ENCODE measurements around the gene CR1.
"Not testable (repeated sequence)": the region's sequence is repeated elsewhere in the genome, so short reads cannot be mapped to it uniquely, and the experiment has no call there.

CR1 gene

DNA sequence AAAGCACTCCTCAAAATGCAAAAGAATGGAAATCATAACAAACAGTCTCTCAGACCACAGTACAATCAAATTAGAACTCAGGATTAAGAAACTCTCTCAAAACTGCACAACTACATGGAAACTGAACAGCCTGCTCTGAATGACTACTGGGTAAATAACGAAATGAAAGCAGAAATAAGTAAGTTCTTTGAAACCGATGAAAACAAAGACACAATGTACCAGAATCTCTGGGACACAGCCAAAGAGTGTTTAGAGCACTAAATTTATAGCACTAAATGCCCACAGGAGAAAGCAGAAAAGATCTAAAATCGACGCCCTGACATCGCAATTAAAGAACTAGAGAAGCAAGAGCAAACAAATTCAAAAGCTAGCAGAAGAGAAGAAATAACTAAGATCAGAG lies 95.2 kb downstream of the CR1 start:
- DNase-seq, result not testable (repeated sequence)

DNA sequence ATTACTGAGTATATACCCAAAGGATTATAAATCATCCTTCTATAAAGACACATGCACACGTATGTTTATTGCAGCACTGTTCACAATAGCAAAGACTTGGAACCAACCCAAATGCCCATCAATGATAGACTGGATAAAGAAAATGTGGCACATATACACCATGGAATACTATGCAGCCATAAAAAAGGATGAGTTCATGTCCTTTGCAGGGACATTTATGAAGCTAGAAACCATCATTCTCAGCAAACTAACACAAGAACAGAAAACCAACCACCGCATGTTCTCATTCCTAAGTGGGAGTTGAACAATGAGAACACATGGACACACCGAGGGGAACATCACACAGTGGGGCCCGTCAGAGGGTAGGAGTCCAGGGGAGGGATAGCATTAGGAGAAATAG lies 98.1 kb downstream of the CR1 start:
- DNase-seq, result not testable (repeated sequence)

GRCh38 chr1:207603777-207604176 lies 107.8 kb downstream of the CR1 start:
- DNase-seq, result peak; percentile 3

DNA sequence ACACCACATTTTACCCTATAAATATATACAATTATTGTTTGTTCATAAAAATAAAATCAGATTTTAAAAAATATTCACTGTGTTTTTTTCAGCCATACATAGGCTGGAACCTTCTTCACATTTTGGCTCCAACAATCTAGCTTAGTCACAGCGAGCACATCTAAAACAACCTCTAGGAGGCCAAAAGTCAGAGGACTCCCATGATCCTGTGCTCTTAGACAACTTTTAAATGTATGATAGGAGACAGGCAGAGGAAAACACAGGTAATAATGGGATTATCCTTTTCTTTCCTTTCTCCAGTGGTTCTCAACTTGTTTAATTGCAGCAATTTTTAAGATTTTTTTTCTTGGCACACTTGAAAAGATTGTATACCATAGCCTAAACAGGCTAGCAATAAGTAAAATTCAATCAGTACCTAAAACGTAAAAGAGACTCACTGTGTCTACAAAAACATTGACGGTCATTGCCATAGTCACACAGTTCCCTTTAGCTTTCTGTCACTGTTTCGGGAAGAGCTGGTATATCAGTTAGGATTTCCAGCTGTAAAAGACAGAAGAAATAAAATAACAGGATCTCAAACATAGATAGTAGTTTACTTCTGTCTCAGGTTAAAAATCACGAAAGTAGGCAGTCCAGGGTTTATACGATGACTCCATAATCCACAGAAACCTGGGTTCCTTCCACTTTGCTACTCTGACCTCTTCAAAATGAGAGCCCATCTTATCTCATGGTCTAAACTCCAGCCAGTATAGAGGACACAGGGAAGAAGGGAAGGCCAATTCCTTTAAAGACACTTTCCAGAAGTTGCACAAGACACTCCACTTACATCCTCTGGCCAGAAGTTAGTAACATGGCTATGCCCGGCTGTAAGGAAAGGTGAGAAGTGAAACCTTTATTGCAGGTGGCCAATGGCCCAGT lies 109.7 kb downstream of the CR1 start:
- DNase-seq, result no peak

DNA sequence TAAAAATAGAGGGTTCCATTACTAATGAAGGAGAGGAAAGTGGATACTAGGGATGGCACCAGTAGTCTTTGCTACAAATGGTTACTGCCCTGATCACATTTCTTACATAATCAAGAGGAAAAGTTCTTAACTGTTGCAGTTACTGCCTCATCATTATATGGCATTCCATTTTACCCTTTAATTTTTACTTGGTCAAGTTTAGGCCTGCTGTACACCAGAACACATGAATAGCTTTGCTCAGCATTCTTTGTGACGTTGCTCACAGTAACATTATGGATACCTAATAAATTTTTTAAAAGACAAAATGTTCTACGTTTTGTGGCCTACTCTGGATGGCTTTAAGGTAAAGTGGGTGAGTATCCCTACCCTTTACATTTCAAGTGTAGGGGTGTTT lies 110.4 kb downstream of the CR1 start:
- DNase-seq, result no peak

GRCh38 chr1:207612762-207613161 lies 116.8 kb downstream of the CR1 start:
- no peak for DNase-seq

GRCh38 chr1:207619871-207620542 lies 124.0 kb downstream of the CR1 start:
- DNase-seq, result peak; percentile 48

DNA sequence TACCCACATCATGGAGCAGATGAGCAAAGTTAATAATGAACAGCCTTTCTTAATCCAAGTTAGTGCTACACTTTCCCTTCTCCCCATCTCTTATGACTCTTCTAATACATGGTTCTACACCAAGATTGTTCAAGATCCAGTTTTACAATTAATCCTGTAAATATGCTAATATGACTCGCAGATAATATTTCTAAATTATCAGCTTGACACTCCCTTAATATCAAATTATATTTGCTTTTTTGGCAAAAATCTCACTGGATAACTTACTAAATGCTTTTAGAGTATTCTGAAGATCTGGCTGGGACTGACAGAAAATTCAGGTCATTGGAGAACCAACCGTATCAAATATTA lies 124.6 kb downstream of the CR1 start:
- DNase-seq, result no peak

GRCh38 chr1:207625504-207626071 lies 129.6 kb downstream of the CR1 start:
- DNase-seq, result not testable (repeated sequence)

DNA sequence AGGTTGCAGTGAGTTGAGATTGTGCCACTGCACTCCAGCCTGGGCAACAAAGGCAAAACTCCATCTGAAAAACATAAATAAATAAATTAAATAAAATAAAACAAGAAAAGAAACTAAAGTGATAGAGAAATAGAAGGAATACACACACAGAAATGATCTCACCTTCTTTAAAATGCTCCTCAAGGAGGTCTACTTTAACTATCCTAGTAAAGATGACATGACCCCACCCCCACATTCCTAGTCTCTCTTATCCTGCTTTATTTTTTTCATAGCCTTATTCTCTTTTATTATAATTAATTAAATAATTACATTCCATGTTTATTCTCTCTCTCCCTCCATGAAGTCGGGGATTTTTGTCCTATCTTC lies 131.0 kb downstream of the CR1 start:
- no peak for DNase-seq

GRCh38 chr1:207627496-207627895 lies 131.5 kb downstream of the CR1 start:
- no peak for DNase-seq

GRCh38 chr1:207628776-207629175 lies 132.8 kb downstream of the CR1 start:
- no peak for DNase-seq

DNA sequence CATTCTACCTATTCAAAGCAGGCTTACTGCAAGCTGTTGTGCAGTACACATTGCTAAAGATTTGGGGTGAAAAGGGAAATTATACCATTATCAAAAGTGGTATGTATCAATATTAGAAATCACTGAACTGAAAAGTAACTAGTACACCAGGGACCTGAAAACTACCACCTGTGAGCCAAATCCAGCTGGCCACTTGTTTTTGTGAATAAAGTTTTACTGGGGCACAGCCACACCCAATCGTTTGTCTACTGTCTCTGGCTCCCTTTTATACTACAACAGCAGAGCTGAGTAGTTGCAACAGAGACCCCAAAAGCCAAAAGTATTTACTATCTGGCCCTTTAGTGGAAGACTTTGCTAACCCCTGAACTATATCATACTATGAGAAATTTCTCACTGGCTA lies 135.2 kb downstream of the CR1 start:
- no peak for DNase-seq

DNA sequence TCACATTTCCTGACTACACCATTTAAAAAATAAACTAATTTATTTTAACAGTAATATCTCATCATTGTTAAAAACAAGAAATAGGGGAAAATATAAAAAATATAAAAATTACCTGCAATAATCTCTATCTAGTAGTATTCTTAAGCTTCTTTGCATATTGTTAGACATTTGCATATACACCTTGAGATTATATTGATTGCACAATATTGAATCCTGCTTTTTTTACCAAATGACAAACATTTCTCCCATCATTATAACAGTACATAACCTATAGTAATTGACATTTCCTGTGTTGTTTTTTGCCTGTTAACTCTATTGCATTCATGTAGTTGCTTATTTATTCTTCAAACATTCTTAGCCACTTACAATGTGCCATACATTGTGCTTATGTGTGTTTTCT lies 137.3 kb downstream of the CR1 start:
- no peak for DNase-seq

- DNase-seq, result not testable (repeated sequence)
These were observed 137.8 kb downstream of the CR1 start for GRCh38 chr1:207633699-207634289.

GRCh38 chr1:207634293-207634692 lies 138.3 kb downstream of the CR1 start:
- DNase-seq, result not testable (repeated sequence)

DNA sequence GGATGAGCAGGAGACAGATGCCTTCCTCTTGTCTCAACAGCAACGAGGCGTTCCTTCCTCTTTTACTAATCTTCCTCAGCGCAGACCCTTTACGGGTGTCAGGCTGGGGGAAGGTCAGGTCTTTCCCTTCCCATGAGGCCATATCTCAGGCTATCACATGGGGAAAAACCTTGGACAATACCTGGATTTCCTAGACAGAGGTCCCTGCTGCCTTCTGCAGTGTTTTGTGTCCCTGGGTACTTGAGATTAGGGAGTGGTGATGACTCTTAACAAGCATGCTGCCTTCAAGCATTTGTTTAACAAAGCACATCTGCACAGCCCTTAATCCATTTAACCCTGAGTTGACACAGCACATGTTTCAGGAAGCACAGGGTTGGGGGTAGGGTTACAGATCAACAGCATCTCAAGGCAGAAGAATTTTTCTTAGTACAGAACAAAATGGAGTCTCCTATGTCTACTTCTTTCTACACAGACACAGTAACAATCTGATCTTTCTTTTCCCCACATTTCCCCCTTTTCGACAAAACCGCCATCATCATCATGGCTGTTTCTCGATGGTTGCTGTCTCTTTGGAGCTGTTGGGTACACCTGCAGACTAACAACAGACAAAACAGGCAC lies 139.7 kb downstream of the CR1 start:
- DNase-seq, result not testable (repeated sequence)

DNA sequence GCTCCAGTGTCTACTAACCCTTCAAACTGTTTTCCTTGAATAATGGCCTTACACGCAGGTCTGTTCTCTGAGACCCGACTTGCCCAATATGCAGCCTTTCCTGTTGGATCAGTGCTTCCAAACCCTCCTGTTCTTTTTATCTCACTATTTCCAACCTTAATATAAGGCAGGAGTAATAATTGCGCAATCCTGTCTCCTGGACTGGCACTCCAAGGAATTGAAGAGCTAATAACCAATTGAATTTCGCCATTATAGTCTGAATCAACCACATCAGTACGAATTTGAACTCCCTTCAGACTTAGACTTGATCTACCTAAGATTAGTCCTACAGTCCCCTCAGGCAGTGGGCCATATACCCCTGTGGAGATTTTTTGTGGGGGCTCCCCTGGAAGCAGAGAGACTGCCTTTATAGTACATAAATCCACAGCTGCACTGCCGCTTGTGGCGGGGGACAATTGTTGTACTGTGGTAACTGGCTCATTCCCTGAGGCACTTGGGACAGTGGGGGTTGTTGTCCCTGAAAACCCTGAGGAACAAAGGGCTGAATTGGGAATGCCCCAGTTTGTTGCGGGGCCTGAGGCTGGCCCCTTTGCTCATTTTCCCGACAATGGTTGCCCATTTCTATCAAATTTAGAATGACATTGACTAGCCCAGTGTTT lies 142.7 kb downstream of the CR1 start:
- not testable (repeated sequence) for DNase-seq

GRCh38 chr1:207639362-207639761 lies 143.4 kb downstream of the CR1 start:
- DNase-seq, result not testable (repeated sequence)

- no peak for DNase-seq
These were observed 148.4 kb downstream of the CR1 start for GRCh38 chr1:207644166-207644851.

GRCh38 chr1:207644852-207645634 lies 149.1 kb downstream of the CR1 start, which contains the start of gene CR1L:
Gene CR1L (plus strand): TSS chr1:207645133. CDS start chr1:207645234, 101 bp downstream.
- peak; percentile 49 for DNase-seq

Measured in fibroblast of upper back skin (primary cell).